BE2C (cell line): ENCODE measurements around the gene CHRM2.
A peak's percentile ranks its signal among the peaks of the same experiment; 100 is the strongest.

Source experiments
- DNase-seq: peaks from one replicate; pipeline ENCODE4 v3.0.0-alpha.2; 2020
- H3K27me3 ChIP-seq: fragments of 250-450 bp; sonication (Bioruptor Pico); 2 replicates; pipeline ENCODE4 v1.5.1; 2020; ENCODE audit warnings: mild to moderate bottlenecking
- H3K36me3 ChIP-seq: fragments of 250-450 bp; sonication (Bioruptor Pico); 2 replicates; pipeline ENCODE4 v1.5.1; 2020; ENCODE audit warnings: mild to moderate bottlenecking
- H3K4me1 ChIP-seq: fragments of 250-450 bp; sonication (Bioruptor Pico); 2 replicates; pipeline ENCODE4 v1.5.1; 2020
- H3K4me3 ChIP-seq: 2 replicates; pipeline ENCODE4 v1.5.1; 2011; ENCODE audit warnings: low read depth, low read length
- H3K9me3 ChIP-seq: fragments of 250-450 bp; sonication (Bioruptor Pico); 2 replicates; pipeline ENCODE4 v1.5.1; 2020
- CTCF ChIP-seq: IDR thresholded peaks from 2 replicates; pipeline ENCODE4 v1.5.1; 2012; ENCODE audit warnings: mild to moderate bottlenecking, low read depth, low read length

CHRM2 gene

GRCh38 chr7:136865236-136865635 lies 3.2 kb upstream of the CHRM2 start:
- H3K27me3 ChIP-seq = peaks cover 18% of the 10 kb centered on the region

GRCh38 chr7:136865777-136866176 lies 2.7 kb upstream of the CHRM2 start:
- no peak for TF ChIP-seq CTCF
- Histone ChIP-seq H3K36me3 (no peaks in the 10 kb centered on the region), H3K4me1 (no peaks in the 10 kb centered on the region), H3K27me3 (peaks cover 23% of the 10 kb centered on the region), H3K9me3 (no peaks in the 10 kb centered on the region), H3K4me3 (no peak overlapping the region)
- no peak for DNase-seq

More at GRCh38 chr7:136865236-136865635, 3.2 kb upstream of the CHRM2 start:
- TF ChIP-seq CTCF = no peak
- Histone ChIP-seq H3K4me1 (no peaks in the 10 kb centered on the region), H3K4me3 (no peak overlapping the region), H3K9me3 (no peaks in the 10 kb centered on the region), H3K36me3 (no peaks in the 10 kb centered on the region)
- no peak for DNase-seq

- Histone ChIP-seq H3K4me1 (peaks cover 7% of the 10 kb centered on the region; the same call in 1 of the 2 replicates), H3K36me3 (no peaks in the 10 kb centered on the region), H3K27me3 (peaks cover 31% of the 10 kb centered on the region), H3K9me3 (no peaks in the 10 kb centered on the region), H3K4me3 (peak overlapping the region; percentile 74)
- no peak for TF ChIP-seq CTCF
- DNase-seq = peak; percentile 27
These were observed 829 bp downstream of the CHRM2 start for GRCh38 chr7:136869001-136869961.

GRCh38 chr7:136869991-136870865 lies 1.8 kb downstream of the CHRM2 start:
- no peaks in the 10 kb centered on the region for H3K9me3 ChIP-seq
- peak; percentile 24 for DNase-seq
- peaks cover 31% of the 10 kb centered on the region for H3K27me3 ChIP-seq
- no peaks in the 10 kb centered on the region for H3K36me3 ChIP-seq
- TF ChIP-seq CTCF = no peak
- H3K4me1 ChIP-seq = peaks cover 7% of the 10 kb centered on the region; the same call in 1 of the 2 replicates
- H3K4me3 ChIP-seq = peak overlapping the region; percentile 74

- 0 out of 2 replicates have a peak, but pooled peaks have one; percentile 4 for TF ChIP-seq CTCF
- peak; percentile 44 for DNase-seq
- H3K36me3 ChIP-seq = no peaks in the 10 kb centered on the region
- peaks cover 31% of the 10 kb centered on the region for H3K27me3 ChIP-seq
- no peaks in the 10 kb centered on the region for H3K9me3 ChIP-seq
- peak overlapping the region; percentile 74 for H3K4me3 ChIP-seq
- H3K4me1 ChIP-seq = peaks cover 7% of the 10 kb centered on the region; the same call in 1 of the 2 replicates
These were observed 2.5 kb downstream of the CHRM2 start for GRCh38 chr7:136870866-136871487.
